Activated T-helper 1 cell treated with anti-CD3 and anti-CD28 coated beads, Interleukin-2, amount 50 U/mL, for 16 hours (primary cell): ENCODE data around the gene NUS1.
"Not testable (repeated sequence)": the region's sequence is repeated elsewhere in the genome, so short reads cannot be mapped to it uniquely, and the experiment has no call there.

Experiments
- DNase-seq, 2 donors: peaks; one replicate each; pipeline ENCODE4 v3.0.0-alpha.2; 2020; ENCODE audit warnings: low read depth in 1 of 2, low spot score in 1 of 2

The NUS1 gene

GRCh38 chr6:117674991-117675657 lies at the start of gene NUS1:
NUS1 (plus strand) TSS chr6:117675469; CDS start chr6:117675671, 202 bp downstream.
- peak; percentile 96 to 97 for DNase-seq

DNA sequence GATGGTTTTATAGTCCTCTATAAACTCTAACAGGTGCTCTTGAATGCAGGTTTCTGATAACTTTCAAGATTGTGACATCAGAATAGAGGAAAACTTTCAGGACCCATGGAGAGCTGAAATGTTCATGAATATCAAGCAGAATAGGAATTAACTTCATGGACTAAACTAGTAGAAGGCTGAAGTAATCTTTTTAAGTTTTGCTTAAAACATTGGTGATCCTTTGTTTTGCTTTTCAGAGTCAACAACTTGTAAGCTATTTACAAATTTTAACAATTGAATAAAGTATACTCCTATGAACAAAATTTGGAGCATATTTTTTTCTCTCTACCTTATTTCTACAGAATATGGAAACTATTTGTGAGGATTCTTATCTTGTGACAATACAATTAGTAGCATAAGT lies 47.7 kb upstream of the NUS1 start:
- DNase-seq = no peak

- DNase-seq = no peak
Measured at GRCh38 chr6:117629119-117629660, 46.1 kb upstream of the NUS1 start.

DNA sequence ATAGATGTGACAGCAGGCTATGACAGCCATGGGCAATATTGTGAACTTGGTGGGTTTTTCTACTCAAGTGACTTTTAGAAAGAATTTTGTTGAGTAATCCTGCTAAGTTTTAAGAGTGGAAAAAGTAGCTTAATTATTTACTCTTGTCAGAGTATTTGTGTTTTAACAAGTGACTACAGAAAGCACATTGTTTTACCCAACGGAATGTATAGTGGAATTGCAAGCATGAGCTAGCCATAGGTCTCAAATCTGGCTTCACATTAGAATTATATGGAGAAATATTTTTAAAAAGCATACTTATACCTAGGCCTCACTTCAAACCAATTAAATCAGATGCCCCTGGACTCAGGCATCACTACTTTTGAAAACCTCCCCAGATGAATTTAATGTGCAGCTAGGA lies 37.5 kb upstream of the NUS1 start:
- DNase-seq = no peak

DNA sequence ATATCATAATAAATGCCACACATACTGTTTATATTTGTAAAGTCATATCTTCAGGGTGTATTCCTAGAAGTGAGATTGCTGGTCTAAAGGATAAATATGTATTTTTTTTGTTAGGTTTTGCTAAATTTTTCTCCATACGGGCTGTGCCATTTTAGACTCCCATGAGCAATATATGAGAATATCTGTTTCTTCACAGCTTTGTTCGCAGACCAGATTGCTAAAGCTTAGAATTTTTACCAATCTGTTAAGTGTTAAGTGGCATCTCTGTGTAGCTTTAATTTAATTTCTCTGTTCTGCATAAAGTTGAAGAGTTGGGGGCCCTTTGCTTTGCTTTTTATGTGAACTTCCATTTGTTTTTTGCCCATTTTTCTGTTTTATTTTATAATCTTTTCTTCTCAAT lies 32.3 kb upstream of the NUS1 start:
- DNase-seq = no peak

- DNase-seq = not testable (repeated sequence)
Measured at GRCh38 chr6:117651984-117652383, 23.3 kb upstream of the NUS1 start.

GRCh38 chr6:117653949-117654348 lies 21.3 kb upstream of the NUS1 start:
- no peak for DNase-seq

- no peak for DNase-seq
Measured at GRCh38 chr6:117655380-117655779, 19.9 kb upstream of the NUS1 start.

DNA sequence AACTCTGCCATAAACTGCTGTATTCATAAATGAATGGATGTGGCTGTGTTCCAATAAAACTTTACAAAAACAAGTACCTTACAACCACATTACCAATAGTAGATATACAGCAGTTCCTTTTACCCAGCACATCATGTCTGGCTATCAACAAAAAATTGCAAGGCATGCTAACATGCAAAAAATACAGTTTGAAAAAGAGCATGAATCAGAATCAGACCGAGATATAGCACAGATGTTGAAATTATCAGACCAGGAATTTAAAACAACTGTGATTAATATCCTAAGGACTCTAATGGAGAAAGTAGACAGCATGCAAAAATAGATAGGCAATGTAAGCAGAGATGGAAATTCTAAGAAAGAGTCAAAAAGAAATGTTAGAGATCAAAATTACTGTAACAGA lies 8.4 kb upstream of the NUS1 start:
- DNase-seq = no peak

DNA sequence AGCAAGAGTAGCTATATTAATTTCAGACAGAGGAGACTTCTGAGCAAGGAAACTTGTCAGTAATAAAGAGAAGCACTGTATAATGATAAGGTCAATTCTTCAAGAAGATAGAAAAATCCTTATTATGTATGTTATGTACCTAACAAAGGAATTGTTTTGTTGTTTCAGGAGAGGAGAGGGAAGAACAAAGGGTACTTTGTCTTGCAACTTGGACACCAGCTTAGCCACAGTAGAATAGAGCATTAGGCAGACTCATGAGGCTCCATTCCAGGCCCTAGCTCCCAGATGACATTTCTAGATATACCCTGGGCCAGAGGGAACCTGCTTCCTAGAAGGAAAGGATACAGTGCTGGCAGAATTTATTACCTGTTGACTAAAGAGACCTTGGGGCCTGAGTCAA lies 6.5 kb upstream of the NUS1 start:
- no peak for DNase-seq

GRCh38 chr6:117674503-117674902 lies 766 bp upstream of the NUS1 start:
- DNase-seq = no peak

- not testable (repeated sequence) for DNase-seq
Measured at GRCh38 chr6:117675658-117676301, 511 bp downstream of the NUS1 start.

- no peak for DNase-seq
Measured at GRCh38 chr6:117676577-117677218, 1.4 kb downstream of the NUS1 start.

DNA sequence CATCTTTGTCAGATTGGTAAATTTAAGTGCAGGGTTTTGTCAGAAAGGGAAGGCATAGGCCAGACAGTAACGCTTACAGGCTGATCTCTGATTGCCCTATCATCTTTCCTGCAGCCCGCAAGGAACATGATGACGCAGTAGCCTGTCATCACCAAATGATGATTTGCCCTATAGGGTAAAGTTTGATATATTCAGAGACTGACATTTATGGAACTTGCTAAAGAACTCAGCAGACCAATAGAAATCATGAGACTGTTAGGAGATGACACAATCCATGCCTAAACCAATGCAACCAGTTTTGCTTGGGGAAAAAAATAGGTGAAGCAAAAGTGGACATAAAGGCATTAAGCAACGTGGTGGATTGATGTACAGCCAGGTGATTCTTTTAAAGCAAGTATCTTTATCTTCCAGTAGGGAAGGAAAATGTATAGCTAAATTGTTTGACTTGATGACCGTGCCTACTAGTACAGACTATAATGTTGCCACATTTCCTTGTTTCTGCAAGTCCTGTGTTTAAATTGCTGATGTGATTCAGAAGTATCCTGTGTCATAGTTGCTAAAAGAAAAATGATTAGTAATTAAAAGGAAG lies 2.4 kb downstream of the NUS1 start:
- DNase-seq = no peak

- no peak for DNase-seq
Measured at GRCh38 chr6:117681162-117681741, 6.0 kb downstream of the NUS1 start.

GRCh38 chr6:117684749-117685148 lies 9.5 kb downstream of the NUS1 start:
- no peak for DNase-seq

GRCh38 chr6:117685359-117685758 lies 10.1 kb downstream of the NUS1 start:
- DNase-seq = no peak

GRCh38 chr6:117687021-117687648 lies 11.9 kb downstream of the NUS1 start:
- DNase-seq = no peak

GRCh38 chr6:117689584-117689983 lies 14.3 kb downstream of the NUS1 start:
- not testable (repeated sequence) for DNase-seq

- DNase-seq = no peak
Measured at GRCh38 chr6:117706504-117706903, 31.2 kb downstream of the NUS1 start.

DNA sequence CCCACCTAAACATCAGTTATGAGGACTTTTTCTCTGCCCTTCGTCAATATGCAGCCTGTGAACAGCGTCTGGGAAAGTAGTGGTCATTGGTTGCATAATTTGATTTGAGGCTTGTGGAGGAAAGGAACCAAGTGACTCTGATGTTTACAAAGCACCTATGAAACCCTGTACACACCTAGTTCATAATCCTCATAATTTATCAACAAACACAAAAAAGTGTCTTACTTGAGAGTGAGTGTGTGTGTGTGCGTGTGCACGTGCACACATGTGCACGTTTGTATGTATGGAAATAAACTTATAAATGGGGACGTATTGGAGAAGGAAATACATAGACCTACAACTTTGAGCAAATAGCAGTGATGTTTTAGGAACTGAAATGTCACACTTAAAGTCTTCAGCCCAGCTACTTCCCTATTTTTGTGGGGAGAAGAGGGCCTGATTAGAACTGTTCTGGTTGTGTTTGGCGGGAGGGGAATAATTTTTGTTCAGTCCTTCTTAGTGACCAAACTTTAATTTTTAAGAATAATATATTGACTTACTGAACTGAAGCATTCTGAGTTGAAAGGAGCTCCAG lies 31.8 kb downstream of the NUS1 start:
- DNase-seq = not testable (repeated sequence)
